ENCODE measurements around the gene ZNF428.

Gene ZNF428

GRCh38 chr19:43660971-43661360 is 41.5 kb upstream of the ZNF428 start:
- H3K4me3 ChIP-seq (ENCODE audit: low read depth, low read length) = no peak overlapping the region
- no peak for TF ChIP-seq CTCF (IDR thresholded peaks at IDR 0.05; ENCODE audit: control insufficient read depth, extremely low read depth, insufficient read depth)
- DNase-seq (ENCODE audit: low read depth) = no peak

GRCh38 chr19:43660301-43660970 is 41.0 kb upstream of the ZNF428 start:
- no peak for DNase-seq (ENCODE audit: low read depth)
- no peak overlapping the region for H3K4me3 ChIP-seq (ENCODE audit: low read depth, low read length)
- TF ChIP-seq CTCF (IDR thresholded peaks at IDR 0.05; ENCODE audit: control insufficient read depth, extremely low read depth, insufficient read depth) = no peak

- H3K4me3 ChIP-seq (ENCODE audit: low read depth, low read length) = no peak overlapping the region
- no peak for TF ChIP-seq CTCF (IDR thresholded peaks at IDR 0.05; ENCODE audit: control insufficient read depth, extremely low read depth, insufficient read depth)
- DNase-seq (ENCODE audit: low read depth) = no peak
These were observed 39.1 kb upstream of the ZNF428 start for GRCh38 chr19:43658494-43658893.

- H3K4me3 ChIP-seq (ENCODE audit: low read depth, low read length) = no peak overlapping the region
- TF ChIP-seq CTCF (IDR thresholded peaks at IDR 0.05; ENCODE audit: control insufficient read depth, extremely low read depth, insufficient read depth) = no peak
- no peak for DNase-seq (ENCODE audit: low read depth)
These were observed 38.6 kb upstream of the ZNF428 start for GRCh38 chr19:43658001-43658400.

- TF ChIP-seq CTCF (IDR thresholded peaks at IDR 0.05; ENCODE audit: control insufficient read depth, extremely low read depth, insufficient read depth) = no peak
- no peak for DNase-seq (ENCODE audit: low read depth)
- no peak overlapping the region for H3K4me3 ChIP-seq (ENCODE audit: low read depth, low read length)
These were observed 37.0 kb upstream of the ZNF428 start for GRCh38 chr19:43656436-43656835.

GRCh38 chr19:43652546-43652874 is 33.1 kb upstream of the ZNF428 start:
- H3K4me3 ChIP-seq (ENCODE audit: low read depth, low read length) = no peak overlapping the region
- no peak for DNase-seq (ENCODE audit: low read depth)
- TF ChIP-seq CTCF (IDR thresholded peaks at IDR 0.05; ENCODE audit: control insufficient read depth, extremely low read depth, insufficient read depth) = no peak
